ENCODE measurements around the gene TEX13C.

DNA sequence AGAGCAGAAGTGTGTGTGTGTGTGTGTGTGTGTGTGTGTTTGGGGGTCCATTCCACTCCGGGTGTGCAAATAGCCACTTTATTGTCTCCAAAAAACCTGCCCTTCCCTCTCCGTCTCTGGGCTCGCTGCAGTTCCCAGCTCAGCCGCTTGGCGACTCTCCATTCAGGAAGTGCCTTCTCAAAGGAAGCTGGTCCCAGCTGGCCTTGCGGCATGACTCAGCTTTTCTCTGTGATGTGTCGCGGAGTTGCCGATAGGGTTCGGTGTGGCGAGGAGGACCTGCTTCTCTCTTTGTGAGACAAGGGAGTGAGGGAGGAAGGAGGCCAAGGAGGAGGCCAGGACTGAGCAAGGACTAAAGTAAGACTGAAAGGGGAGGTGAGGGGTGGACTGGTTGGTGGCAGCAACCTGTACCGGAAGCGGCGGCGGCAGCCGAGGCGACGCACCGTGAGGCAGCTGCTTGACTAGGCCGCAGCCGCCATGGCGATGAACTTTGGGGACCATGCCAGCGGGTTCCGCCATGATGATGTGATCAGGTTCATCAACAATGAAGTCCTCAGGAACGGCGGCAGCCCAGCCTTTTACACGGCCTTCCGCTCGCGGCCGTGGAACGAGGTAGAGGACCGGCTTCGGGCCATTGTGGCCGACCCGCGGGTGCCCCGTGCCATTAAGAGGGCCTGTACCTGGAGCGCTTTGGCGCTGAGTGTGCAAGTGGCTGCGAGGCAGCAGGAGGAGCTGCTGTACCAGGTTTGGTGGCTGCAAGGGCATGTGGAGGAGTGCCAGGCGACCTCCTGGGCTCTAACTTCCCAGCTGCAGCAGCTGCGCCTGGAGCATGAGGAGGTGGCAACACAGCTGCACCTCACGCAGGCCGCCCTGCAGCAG is at the start of gene TEX13C:
- no peak for TF ChIP-seq CTCF (IDR thresholded peaks at IDR 0.05; ENCODE audit: low read depth, low read length)
- no peak for TF ChIP-seq EZH2phosphoT487 (IDR thresholded peaks at IDR 0.05; ENCODE audit: low read depth)
